ENCODE results near the gene EHD3.

DNA sequence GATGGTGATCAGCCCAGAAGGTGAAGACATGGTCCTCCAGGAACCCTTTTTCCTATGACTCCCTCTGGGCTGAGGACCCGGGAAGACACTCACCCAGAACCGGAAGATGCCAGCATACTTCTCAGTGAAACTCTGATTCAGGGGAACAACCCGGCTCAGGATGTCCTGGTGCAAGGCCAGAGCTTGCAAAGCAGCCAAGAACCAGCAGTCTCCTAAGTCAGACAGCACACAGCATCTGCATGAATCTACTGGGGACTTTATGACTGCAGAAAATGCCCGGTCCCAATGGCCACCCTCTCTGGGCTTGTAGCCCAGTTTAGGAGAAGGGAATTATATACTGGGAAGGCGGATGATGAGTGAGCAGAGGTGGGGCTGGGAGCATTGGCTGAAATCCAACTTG is 31.9 kb upstream of the EHD3 start:
- TF ChIP-seq, protein P1, sequence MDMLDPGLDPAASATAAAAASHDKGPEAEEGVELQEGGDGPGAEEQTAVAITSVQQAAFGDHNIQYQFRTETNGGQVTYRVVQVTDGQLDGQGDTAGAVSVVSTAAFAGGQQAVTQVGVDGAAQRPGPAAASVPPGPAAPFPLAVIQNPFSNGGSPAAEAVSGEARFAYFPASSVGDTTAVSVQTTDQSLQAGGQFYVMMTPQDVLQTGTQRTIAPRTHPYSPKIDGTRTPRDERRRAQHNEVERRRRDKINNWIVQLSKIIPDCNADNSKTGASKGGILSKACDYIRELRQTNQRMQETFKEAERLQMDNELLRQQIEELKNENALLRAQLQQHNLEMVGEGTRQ (IDR thresholded peaks at IDR 0.05; ENCODE audit: low read depth, low read length) = no peak
- TF ChIP-seq, protein P2, sequence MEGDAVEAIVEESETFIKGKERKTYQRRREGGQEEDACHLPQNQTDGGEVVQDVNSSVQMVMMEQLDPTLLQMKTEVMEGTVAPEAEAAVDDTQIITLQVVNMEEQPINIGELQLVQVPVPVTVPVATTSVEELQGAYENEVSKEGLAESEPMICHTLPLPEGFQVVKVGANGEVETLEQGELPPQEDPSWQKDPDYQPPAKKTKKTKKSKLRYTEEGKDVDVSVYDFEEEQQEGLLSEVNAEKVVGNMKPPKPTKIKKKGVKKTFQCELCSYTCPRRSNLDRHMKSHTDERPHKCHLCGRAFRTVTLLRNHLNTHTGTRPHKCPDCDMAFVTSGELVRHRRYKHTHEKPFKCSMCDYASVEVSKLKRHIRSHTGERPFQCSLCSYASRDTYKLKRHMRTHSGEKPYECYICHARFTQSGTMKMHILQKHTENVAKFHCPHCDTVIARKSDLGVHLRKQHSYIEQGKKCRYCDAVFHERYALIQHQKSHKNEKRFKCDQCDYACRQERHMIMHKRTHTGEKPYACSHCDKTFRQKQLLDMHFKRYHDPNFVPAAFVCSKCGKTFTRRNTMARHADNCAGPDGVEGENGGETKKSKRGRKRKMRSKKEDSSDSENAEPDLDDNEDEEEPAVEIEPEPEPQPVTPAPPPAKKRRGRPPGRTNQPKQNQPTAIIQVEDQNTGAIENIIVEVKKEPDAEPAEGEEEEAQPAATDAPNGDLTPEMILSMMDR (conservative IDR thresholded peaks at IDR 0.05; ENCODE audit: low read depth, low read length) = no peak
- no peak for TF ChIP-seq RAD21 (IDR thresholded peaks at IDR 0.05; ENCODE audit: low read length)
- no peak for TF ChIP-seq POLR2A (IDR thresholded peaks at IDR 0.05; ENCODE audit: low read depth, low read length)
- TF ChIP-seq BHLHE40 (IDR thresholded peaks at IDR 0.05; ENCODE audit: low read depth, low read length) = no peak
- TF ChIP-seq RCOR1 (IDR thresholded peaks at IDR 0.05; ENCODE audit: insufficient replicate concordance, low read length) = no peak
- no peak for TF ChIP-seq CEBPB (IDR thresholded peaks at IDR 0.05; ENCODE audit: low read depth, low read length)
- TF ChIP-seq RFX5 (IDR thresholded peaks at IDR 0.05; ENCODE audit: low read depth, low read length) = no peak
- no peak for TF ChIP-seq NFE2L2 (IDR thresholded peaks at IDR 0.05; ENCODE audit: low read depth, low read length)
